Measurements from ENCODE around the gene NR1H2.

DNA sequence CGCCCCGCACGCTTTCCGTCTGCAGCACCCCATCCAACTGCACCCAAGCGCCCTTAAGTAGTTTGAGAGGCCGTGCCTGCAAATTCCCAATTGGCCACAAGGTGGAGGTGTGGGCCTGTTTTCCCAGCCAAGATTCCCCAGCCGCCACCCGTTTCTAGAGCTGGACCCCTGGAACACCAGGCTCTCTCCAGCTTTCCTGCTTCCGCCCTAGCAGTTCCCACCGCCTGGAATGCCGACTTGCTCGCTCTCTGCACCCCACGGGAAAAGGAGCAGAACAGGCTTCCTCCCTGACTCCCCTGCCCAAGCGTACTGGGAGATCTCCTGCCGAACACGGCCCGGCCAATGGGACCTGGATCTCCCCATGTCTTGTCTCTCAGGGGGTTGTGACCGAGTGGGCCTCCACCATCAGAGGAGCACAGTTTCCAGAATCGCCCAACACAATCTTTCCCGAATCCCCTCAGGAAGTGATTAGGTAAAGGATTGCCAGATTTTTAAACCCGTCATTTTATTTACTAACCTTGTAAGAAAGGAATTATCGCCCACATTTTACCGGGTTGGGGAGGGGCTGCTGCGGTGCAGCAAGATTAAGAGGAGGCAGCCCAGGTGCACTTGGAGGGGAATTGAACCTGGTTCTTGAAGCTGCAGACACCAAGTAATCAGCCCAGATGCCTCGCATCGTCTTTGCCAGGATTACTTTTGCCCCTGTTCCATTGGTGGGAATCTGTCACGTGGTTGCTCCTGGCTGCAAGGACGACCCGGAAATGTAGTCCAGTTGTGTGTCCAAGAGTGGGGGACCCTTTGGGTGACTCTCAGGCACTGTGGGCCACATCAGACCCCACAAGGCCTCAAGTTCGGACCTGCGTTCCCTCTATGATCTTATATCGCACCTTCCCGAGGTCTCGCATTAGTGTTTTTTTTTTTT is 7.3 kb upstream of the NR1H2 start:
- no peak for TF ChIP-seq YY1 (IDR thresholded peaks at IDR 0.05; ENCODE audit: insufficient read depth, insufficient read length)
- no peak for TF ChIP-seq ZNF274 (IDR thresholded peaks at IDR 0.05; ENCODE audit: low read depth, low read length)
- no peak for TF ChIP-seq SUZ12 (IDR thresholded peaks at IDR 0.05; ENCODE audit: extremely low read depth, insufficient read depth, insufficient read length)

Measured in NT2/D1 (cell line).